Measurements from ENCODE around the gene ST7. TPM values are rescaled to one million over a fixed set of nuclear protein-coding genes. Genes with fewer than 3 reads are reported as not detected.

Gene ST7
- polyA plus RNA-seq, 1 donor (not counting 4 experiments of a cell fraction or from before 2014, with no cell fraction given) = 16.9 TPM

GRCh38 chr7:117238937-117239336 is 285.6 kb downstream of the ST7 start:
- Histone ChIP-seq H3K9ac (ENCODE audit: control insufficient read depth, extremely low read depth, insufficient read depth, low read length) (no peak overlapping the region), H3K4me1 (ENCODE audit: control insufficient read depth, extremely low read depth, insufficient read depth, low read length) (no peaks in the 10 kb centered on the region), H3K79me2 (ENCODE audit: control insufficient read depth, insufficient read depth, low read length) (no peaks in the 10 kb centered on the region), H3K36me3 (ENCODE audit: control insufficient read depth in 2 of 2, extremely low read depth in 1 of 2, insufficient read depth in 2 of 2, low read length in 2 of 2) (no peaks in the 10 kb centered on the region), H3K27ac (ENCODE audit: control insufficient read depth, insufficient read depth, low read length) (no peak overlapping the region), H3K9me1 (ENCODE audit: control insufficient read depth, extremely low read depth, insufficient read depth, low read length) (no peaks in the 10 kb centered on the region), H3K4me2 (ENCODE audit: control insufficient read depth, extremely low read depth, insufficient read depth, low read depth, low read length) (no peak overlapping the region), H4K20me1 (ENCODE audit: control insufficient read depth, extremely low read depth, insufficient read depth, low read length) (no peaks in the 10 kb centered on the region), H3K4me3 (ENCODE audit: control insufficient read depth in 2 of 3, extremely low read depth in 1 of 3, insufficient read depth in 2 of 3, low read depth in 1 of 3, low read length in 3 of 3) (no peak overlapping the region), H2AFZ (ENCODE audit: control insufficient read depth, low read length) (no peak overlapping the region), H3K9me3 (ENCODE audit: control insufficient read depth, low read depth, low read length) (no peaks in the 10 kb centered on the region), H3K27me3 (ENCODE audit: control insufficient read depth, extremely low read depth, insufficient read depth, low read length) (peaks cover 5% of the 10 kb centered on the region)
- FAIRE-seq = no peak
- TF ChIP-seq CTCF (optimal IDR thresholded peaks at IDR 0.05 in 1 of 3, IDR thresholded peaks at IDR 0.05 in 1 of 3, conservative IDR thresholded peaks at IDR 0.05 in 1 of 3; ENCODE audit: extremely low read depth in 1 of 3, insufficient read depth in 2 of 3, low read length in 3 of 3) (peak in 1 of 3 experiments; percentile 5), EZH2 (IDR thresholded peaks at IDR 0.05; ENCODE audit: low read length) (no peak)
- dilution Hi-C loops (cut with MboI; ENCODE audit: extremely low pct_ligation_motif_present, low sequenced_read_pairs) = no loop called here
- DNase-seq (ENCODE audit: low read depth, low spot score) = no peak

- Histone ChIP-seq H3K27ac (ENCODE audit: control insufficient read depth, insufficient read depth, low read length) (no peak overlapping the region), H3K9me3 (ENCODE audit: control insufficient read depth, low read depth, low read length) (no peaks in the 10 kb centered on the region), H3K4me1 (ENCODE audit: control insufficient read depth, extremely low read depth, insufficient read depth, low read length) (no peaks in the 10 kb centered on the region), H3K4me3 (ENCODE audit: control insufficient read depth in 2 of 3, extremely low read depth in 1 of 3, insufficient read depth in 2 of 3, low read depth in 1 of 3, low read length in 3 of 3) (no peak overlapping the region), H3K36me3 (ENCODE audit: control insufficient read depth in 2 of 2, extremely low read depth in 1 of 2, insufficient read depth in 2 of 2, low read length in 2 of 2) (no peaks in the 10 kb centered on the region), H2AFZ (ENCODE audit: control insufficient read depth, low read length) (no peak overlapping the region), H3K79me2 (ENCODE audit: control insufficient read depth, insufficient read depth, low read length) (no peaks in the 10 kb centered on the region), H3K9me1 (ENCODE audit: control insufficient read depth, extremely low read depth, insufficient read depth, low read length) (no peaks in the 10 kb centered on the region), H4K20me1 (ENCODE audit: control insufficient read depth, extremely low read depth, insufficient read depth, low read length) (no peaks in the 10 kb centered on the region), H3K9ac (ENCODE audit: control insufficient read depth, extremely low read depth, insufficient read depth, low read length) (no peak overlapping the region), H3K4me2 (ENCODE audit: control insufficient read depth, extremely low read depth, insufficient read depth, low read depth, low read length) (no peak overlapping the region), H3K27me3 (ENCODE audit: control insufficient read depth, extremely low read depth, insufficient read depth, low read length) (peaks cover 5% of the 10 kb centered on the region)
- DNase-seq (ENCODE audit: low read depth, low spot score) (no peak), FAIRE-seq (no peak)
- no peak for TF ChIP-seq CTCF (optimal IDR thresholded peaks at IDR 0.05 in 1 of 3, IDR thresholded peaks at IDR 0.05 in 1 of 3, conservative IDR thresholded peaks at IDR 0.05 in 1 of 3; ENCODE audit: extremely low read depth in 1 of 3, insufficient read depth in 2 of 3, low read length in 3 of 3)
- no peak for TF ChIP-seq EZH2 (IDR thresholded peaks at IDR 0.05; ENCODE audit: low read length)
- dilution Hi-C loops (cut with MboI; ENCODE audit: extremely low pct_ligation_motif_present, low sequenced_read_pairs) = no loop called here
Observed at GRCh38 chr7:117241088-117241487, 287.8 kb downstream of the ST7 start.
